Dermis blood vessel endothelial cell (primary cell): Measurements from ENCODE around the gene ZNF708. TPM values are rescaled to one million over a fixed set of nuclear protein-coding genes. Genes with fewer than 3 reads are reported as not detected.
A peak's percentile ranks its signal among the peaks of the same experiment; 100 is the strongest.
"Not testable (repeated sequence)": the region's sequence is repeated elsewhere in the genome, so short reads cannot be mapped to it uniquely, and the experiment has no call there.

Source experiments
- DNase-seq: peaks from one replicate; pipeline ENCODE4 v3.0.0; 2010
- total RNA-seq: library from RNA; depleted of rRNA; stranded (reverse); fragments of >200 nt; gene quantifications from 2 replicates; pipeline ENCODE4 v1.2.3, GENCODE V29; 2014

ZNF708 gene
- 9.7 and 9.9 TPM in 2 replicates for total RNA-seq

DNA sequence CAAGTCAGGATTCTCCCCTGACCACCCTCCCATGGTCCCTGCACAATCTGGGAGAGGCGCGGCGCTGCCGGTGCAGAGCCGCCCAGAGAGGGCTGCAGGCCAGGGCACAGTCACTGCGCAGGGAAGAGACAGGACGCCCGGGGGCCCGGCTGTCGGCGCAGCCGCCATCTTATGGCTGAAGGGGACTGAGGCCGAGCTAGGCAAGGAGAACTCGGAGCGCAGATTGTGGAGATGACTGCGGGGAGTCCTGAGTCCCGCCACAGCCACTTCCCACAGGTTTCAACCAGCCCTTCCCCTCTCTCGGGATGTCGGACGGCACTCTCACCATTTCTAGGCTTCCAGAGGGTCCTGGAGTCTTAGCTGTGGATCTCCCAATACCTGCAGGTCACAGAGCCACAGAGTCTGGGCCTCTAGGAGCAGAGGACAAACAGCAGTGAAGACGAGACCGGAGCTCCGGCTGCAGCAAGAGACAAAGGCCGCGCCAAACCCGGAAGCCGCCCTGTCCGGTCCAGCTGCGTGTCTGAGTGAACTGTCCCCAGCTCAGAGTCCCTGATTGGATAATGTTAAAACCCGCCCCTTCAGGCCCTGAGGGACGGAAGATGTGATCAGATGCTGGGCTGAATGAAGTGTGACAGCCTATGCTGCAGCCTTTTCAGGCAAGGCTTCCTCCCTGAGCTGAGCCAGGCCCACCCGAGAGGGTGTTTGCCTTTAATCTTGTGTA lies at the start of gene ZNF708:
Gene ZNF708, minus strand, starts transcription at position 526 of the 721 bp plus-strand sequence. Its CDS starts 198 bp downstream, at position 328.
- peak; percentile 93 for DNase-seq

DNA sequence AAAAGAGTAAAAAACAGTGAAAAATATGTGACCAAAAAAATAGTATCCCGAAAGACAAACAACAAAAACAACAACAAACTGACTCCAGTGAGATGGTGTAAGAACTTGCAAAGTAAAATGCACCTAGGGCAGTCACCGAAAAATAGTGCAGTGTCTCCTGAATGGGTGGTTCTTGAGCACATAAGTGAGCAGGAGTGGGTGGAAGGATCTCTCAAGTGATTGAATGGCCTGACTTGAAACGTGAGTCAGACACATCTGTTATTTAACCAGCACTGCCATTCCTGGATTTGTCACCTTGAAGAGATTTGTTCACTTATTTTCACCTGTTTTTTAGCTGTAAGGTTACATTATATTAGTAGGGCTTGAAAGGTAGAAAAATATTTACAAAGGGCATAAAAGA lies 33.1 kb upstream of the ZNF708 start:
- DNase-seq = no peak

DNA sequence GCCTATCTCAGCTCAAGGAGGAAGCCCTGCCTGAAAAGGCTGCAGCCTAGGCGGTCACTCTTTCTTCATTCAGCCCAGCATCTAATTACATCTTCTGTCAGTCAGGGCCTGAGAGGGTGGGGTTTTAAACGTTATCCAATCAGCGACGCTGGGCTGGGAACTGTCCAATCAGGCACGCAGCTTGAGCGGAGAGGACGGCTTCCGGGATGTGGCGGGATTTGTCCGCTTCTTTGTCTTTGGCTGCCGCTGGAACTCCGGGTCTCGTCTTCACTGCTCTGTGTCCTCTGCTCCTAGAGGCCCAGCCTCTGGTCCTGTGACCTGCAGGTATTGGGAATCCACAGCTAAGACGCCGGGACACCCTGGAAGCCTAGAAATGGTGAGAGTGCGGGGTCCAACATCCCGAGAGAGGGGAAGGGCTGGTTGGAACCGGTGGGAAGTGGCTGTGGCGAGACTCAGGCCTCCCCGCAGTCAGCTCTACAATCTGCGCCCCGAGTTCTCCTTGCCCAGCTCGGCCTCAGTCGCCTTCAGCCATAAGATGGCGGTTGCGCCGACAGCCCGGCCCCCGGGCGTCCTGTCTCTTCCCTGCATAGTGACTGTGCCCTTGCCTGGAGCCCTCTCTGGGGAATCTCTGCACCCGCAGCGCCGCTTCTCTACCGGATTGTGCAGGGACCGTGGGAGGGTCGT lies 29.7 kb upstream of the ZNF708 start, which contains the start of gene ZNF738:
Gene ZNF738, plus strand, starts transcription at position 233 of the 684 bp plus-strand sequence. Its CDS starts 141 bp downstream, at position 374.
- peak; percentile 98 for DNase-seq

DNA sequence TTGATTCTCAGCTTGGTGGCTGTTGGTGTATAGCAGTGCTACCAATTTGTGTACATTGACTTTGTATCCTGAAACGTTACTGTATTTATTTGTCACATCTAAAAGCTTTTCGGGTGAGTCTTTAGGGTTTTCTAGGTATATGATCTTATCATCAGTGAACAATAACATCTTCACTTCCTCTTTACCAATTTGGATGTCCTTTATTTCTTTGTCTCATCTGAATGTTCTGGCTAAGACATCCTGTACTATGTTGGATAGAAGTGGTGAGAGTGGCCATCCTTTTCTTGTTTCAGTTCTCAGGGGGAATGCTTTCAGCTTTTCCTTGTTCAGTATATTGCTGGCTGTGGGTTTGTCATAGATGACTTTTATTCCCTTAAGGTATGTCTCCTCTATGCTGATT lies 23.6 kb upstream of the ZNF708 start:
- no peak for DNase-seq

DNA sequence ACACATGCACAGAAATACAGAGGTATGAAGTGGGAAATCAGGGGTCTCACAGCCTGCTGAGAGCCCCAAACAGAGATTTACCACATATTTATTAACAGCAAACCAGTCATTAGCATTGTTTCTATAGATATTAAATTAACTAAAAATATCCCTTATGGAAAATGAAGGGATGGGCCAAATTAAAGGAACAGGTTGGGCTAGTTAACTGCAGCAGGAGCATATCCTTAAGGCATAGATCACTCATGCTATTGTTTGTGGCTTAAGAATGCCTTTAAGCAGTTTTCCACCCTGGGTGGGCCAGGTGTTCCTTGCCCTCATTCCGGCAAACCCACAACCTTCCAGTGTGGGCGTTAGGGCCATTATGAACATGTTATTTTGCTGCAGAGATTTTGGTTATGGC lies 15.6 kb upstream of the ZNF708 start:
- DNase-seq = not testable (repeated sequence)

DNA sequence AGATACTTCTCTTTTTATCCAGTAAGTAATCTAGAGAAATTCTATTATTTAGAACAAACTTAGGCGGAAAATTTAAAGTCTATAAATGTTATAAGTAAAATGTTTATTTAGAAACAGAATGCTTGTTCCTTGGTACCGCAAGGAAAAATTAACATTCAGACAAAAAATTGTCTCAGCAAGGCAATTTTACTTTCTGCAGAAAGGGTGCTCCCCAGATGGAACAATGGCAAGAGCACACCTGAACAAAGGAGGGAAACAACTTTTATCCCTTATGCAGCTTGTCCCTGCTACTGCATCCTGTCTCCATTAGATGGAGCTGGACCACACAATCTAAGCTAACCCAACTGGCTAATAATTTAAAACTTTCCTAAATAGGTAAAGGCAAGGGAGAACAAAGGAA lies 6.5 kb upstream of the ZNF708 start:
- DNase-seq = no peak

DNA sequence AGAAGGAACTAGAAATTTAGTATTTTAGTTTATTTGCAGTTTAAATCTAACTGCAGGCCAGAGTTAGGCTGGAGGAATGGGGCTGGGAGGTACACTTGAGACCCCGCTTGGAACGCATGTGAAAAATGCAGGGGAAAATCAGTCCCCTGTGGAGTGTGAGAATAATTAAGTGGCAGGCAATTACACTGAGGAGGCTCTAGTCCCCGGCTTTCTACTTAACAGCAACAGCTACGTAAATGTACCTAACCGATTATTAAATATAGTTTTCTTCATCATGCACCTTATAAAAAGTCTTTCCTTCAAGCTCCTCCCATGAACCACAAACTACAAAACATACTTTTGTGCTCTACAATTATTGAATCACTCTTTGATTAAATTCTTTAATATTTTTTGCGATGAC lies 804 bp downstream of the ZNF708 start:
- peak; percentile 24 for DNase-seq

DNA sequence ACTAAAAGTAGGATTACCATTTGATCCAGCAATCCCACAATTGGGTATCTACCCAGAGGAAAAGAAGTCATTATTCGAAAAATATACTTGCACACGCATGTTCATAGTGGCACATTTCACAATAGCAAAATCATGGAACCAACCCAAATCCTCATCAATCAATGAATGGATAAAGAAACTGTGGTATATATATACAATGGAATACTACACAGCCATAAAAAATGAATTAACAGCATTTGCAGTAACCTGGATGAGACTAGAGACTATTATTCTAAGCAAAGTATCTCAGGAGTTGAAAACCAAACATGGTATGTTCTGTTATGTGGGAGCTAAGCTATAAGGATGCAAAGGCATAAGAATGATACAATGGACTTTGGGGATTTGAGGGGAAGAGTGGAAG lies 3.0 kb downstream of the ZNF708 start:
- no peak for DNase-seq

DNA sequence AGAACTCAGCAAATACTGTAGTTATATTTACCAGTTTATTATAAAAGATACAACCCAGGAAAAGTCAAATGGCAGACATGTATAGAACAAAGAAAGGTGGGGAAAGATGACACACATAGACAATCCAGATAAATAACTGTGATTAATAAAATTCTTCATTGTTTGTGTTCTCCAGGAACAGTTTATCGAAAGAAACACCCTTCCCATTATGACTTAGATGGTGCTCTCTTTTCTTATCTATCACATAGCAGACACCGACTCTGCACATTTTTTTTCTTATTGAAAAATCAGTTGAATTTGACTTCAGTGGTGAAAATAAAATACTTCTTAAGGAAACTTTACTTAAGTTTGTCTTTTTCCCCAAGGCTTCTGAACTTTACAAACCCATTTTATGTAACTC lies 6.2 kb downstream of the ZNF708 start:
- no peak for DNase-seq

DNA sequence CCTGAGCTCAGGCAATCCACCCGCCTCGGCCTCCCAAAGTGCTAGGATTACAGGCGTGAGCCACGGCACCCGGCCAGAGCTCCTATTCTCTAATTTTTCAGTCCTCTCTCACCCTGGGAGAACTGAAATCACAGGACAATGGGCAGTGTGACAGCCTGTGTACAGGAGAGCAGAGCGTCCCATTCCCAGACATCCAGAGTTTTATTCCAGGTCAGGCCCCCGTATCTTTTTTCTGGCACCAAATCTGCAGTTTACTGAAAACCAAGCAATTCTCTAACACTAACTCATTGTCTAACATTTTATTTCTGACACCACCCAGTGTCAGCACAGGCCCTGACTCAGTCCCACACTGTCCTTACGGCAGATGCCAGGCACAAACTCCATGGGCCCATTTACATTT lies 6.7 kb downstream of the ZNF708 start:
- DNase-seq = no peak

DNA sequence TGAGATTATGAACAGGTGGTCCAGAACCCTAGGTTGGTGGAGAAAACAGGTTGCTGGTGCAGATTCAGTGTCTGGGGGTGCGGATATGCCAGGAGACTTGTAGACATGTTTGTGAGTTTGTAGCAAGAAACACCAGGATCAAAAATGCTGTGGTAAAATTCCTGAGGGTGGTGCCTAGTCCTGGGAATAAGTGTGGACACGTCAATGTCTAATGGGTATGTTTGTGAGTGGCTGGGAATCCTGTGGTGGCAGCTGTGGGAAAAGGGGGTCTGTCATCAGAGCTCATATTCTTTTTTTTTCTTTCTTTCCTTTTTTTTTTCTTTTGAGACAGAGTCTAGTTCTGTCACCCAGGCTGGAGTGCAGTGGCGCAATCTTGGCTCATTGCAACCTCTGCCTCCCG lies 7.2 kb downstream of the ZNF708 start:
- DNase-seq = no peak

DNA sequence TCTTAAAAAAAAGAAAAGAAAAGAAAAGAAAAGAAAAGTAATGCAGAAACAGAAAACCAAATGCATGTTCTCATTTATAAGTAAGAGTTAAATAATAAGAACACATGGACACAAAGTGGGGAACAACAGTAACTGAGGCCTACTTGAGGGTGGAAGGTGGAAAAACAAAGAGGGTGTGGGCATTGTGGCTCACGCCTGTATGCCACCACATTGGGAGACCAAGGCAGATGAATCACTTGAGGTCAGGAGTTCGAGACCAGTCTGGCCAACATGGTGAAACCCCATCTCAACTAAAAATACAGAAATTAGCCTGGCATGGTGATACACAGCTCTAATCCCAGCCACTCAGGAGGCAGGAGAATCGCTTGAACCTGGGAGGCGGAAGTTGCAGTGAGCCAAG lies 8.1 kb downstream of the ZNF708 start:
- DNase-seq = no peak

DNA sequence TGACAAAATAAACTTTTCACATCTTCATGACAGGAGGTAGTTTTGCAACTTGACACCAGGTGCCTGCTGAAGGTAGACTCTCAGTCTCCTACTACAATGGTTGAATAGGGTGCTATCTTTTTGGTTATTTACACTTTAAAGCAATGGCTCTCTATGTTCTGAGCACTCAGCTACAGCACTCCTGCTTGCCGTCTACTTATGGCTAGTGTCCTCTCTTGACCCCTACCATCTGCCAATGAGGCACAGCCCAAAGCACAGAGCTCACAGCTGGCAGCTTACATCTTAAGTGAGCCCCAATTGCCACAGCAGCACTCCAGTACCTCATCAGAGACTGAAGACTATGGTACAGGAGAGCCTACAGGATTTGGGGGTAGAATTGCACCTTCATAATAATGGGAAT lies 11.4 kb downstream of the ZNF708 start:
- DNase-seq = no peak

DNA sequence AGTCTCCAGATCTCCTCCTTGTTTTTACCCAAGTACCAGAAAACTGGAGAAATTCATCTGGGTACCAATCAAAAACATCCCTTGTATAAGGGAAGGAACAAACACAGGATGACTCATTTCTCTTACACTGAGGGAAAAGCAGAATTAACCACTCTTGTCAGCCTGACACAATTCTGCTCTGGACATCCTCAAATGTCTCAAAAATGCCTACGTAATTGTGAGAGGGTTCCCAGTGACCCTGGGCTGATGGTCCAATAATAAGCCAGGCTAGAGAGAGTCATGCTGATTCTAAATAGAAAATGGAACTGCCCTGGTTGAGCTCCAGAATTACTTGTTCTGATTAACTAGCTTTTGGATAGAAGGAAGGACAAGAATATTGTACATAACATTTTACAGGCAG lies 14.5 kb downstream of the ZNF708 start:
- peak; percentile 26 for DNase-seq

DNA sequence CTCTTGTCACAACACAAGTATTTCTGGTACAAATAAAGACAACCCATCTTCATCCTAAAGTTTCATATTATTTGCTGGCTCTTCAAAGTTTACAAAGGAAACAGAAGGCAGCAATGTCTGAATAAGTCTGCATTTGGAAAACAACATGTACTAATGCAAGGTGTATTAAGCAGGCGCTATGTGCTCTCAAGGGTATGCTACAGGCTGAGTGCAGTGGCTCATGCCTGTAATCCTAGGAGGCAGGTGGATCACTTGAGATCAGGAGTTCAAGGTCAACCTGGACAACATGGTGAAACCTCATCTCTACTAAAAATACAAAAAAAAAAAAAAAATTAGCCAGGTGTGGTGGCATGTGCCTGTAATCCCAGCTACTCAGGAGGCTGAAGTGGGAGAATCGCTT lies 16.4 kb downstream of the ZNF708 start:
- not testable (repeated sequence) for DNase-seq

DNA sequence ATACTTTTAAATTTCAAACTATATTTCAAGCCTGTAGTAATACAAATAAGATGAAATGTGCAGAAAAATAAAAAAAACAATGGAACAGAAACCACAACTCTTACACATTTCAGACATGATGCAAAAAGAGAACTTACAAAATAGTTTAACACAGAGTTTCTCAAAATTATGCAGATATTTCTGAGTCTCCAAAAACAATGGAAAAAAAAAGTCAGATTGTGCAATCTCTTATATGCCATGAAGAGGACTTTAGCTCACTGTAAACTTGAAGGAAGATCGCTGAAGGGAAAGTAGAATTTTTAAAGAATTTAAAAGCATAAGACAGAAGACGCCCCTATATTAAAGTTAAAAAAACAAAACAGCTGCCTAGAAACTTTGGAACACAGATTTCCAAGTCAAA lies 20.4 kb downstream of the ZNF708 start:
- DNase-seq = no peak

DNA sequence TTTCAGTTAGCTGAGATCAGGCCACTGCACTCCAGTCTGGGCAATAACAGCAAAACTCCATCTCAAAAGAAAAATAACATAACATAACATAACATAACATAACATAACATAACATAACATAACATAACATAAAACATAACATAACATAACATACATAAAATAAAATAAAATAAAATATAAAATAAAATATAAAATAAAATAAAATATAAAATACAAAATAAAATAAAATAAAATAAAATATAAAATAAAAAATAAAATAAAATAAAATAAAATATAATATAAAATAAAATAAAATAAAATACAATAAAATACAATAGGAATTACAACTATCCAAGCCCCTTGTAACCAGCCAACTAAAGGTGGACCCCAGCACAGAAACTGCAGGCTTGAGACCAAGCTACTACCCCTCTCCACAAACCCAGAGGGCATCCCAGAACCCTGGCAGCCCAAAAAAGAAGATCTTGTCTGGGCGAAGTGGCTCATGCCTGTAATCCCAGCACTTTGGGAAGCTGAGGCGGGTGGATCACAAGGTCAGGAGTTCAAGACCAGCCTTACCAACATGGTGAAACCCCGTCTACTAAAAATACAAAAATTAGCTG lies 22.2 kb downstream of the ZNF708 start:
- not testable (repeated sequence) for DNase-seq

DNA sequence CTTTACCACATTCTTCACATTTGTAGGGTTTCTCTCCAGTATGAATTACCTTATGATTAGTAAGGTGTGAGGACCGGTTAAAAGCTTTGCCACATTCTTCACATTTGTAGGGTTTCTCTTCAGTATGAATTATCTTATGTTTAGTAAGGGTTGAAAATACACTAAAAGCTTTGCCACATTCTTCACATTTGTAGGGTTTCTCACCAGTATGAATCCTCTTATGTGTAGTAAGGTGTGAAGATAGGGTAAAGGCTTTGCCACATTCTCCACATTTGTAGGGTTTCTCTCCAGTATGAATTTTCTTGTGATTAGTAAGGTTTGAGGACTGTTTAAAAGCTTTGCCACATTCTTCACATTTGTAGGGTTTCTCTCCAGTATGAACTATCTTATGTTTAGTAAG lies 35.4 kb downstream of the ZNF708 start:
- not testable (repeated sequence) for DNase-seq

DNA sequence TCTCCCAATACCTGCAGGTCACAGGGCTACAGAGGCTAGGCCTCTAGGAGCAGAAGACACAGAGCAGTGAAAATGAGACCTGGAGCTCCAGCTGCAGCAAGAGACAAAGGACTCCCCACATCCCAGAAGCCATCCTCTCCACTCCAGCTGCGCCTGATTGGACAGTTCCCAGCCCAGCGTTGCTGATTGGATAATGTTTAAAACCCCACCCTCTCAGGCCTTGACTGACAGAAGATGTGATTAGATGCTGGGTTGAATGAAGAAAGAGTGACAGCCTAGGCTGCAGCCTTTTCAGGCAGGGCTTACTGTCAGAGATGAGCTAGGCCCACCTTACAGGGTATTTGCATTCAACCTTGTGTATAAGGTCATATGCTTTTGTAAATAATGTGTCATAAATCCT lies 59.4 kb downstream of the ZNF708 start:
- DNase-seq = no peak

DNA sequence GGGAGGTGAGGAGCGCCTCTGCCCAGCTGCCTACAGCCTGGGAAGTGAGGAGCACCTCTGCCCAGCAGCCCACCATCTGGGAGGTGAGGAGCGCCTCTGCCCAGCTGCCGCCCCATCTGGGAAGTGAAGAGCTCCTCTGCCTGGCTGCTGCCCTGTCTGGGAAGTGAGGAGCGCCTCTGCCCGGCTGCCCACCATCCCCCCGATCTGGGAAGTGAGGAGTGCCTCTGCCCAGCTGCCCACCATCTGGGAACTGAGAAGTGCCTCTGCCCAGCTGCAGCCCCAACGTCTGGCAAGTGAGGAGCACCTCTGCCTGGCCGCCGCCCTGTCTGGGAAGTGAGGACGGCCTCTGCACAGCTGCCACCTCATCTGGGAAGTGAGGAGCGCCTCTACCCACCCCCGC lies 64.3 kb downstream of the ZNF708 start:
- DNase-seq = no peak

DNA sequence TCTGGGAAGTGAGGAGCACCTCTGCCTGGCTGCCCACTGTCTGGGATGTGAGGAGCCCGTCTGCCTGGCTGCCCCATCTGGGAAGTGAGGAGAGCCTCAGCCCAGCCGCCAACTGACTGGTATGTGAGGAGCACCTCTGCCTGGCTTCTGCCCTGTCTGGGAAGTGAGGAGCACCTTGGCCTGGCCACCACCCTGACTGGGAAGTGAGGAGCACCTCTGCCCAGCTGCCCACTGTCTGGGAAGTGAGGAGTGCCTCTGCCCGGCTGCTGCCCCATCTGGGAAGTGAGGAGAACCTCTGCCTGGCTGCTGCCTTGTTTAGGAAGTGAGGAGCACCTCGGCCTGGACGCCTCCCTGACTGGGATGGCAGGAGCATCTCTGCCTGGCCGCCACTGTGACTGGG lies 64.8 kb downstream of the ZNF708 start:
- DNase-seq = no peak

DNA sequence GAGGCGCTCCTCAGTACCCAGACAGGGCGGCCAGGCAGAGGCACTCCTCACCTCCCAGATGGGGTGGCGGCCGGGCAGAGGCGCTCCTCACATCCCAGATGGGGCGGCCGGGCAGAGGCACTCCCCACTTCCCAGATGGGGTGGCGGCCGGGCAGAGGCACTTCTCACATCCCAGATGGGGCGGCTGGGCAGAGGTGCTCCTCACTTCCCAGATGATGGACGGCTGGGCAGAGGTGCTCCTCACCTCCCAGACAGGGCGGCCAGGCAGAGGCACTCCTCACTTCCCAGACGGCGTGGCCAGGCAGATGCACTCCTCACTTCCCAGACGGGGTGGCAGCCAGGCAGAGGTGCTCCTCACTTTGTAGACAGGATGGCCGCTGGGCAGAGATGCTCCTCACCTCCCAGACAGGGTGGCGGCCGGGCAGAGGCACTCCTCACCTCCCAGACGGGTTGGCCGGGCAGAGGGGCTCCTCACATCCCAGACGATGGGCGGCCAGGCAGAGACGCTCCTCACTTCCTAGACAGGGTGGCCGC lies 68.3 kb downstream of the ZNF708 start:
- DNase-seq = not testable (repeated sequence)

DNA sequence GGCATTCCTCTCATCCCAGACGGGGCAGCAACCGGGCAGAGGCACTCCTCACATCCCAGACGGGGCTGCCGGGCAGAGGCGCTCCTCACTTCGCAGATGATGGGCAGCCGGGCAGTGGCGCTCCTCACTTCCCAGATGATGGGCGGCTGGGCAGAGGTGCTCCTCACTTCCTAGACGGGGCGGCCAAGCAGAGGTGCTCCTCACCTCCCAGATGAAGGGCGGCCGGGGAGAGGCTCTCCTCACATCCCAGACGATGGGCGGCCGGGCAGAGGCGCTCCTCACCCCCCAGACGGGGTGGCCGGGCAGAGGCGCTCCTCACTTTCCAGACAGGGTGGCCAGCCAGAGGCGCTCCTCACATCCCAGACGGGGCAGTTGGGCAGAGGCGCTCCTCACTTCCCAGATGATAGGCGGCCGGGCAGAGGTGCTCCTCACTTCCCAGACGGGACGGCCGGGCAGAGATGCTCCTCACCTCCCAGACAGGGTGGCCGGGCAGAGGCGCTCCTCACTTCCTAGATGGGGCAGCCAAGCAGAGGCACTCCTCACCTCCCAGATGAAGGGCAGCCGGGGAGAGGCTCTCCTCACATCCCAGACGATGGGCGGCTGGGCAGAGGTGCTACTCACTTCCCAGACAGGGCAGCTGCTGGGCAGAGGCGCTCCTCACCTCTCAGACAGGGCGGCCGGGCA lies 68.9 kb downstream of the ZNF708 start:
- DNase-seq = no peak
